Raji (cell line): ENCODE results near the gene SH3PXD2A.

Experiments used
- POLR2A ChIP-seq: IDR thresholded peaks from 2 replicates; pipeline ENCODE4 v1.6.1; 2011; ENCODE audit warnings: low read depth, low read length, control low read depth; ENCODE audit not compliant: insufficient read depth

The SH3PXD2A gene

DNA sequence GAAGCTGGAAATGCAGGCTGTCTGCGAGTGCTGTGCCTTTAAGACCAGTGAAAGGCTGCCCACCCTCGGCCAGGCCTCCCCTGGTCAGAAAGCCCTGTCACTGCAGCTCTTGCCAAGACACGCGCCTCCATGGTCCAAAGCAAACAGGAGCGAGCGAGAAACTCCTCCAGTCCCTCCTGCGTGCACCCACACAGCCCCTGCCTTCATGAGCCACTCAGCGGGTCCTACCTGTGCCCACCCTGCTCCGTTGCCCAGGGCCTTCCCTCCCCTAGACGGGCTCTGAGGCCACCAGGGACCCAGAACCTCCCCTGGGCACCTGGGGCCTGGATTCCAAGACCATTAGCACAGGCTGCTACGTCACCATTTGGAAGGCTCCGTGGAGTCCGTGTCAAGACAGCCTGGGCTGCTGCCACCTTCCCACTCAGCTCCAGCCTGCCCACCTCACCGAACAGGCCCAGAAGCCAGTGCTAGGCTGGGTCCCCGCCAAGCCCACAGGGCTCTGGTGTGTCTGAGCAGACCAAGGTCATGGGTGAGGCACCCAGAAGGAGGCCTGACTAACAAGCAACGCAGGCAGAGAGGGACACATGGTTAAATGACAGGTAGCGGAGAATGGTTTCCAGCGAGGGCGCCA lies 217.3 kb downstream of the SH3PXD2A start:
- no peak for TF ChIP-seq POLR2A

GRCh38 chr10:103637011-103637410 lies 218.4 kb downstream of the SH3PXD2A start:
- TF ChIP-seq POLR2A = no peak

- no peak for TF ChIP-seq POLR2A
Observed at GRCh38 chr10:103636492-103636891, 218.9 kb downstream of the SH3PXD2A start.

DNA sequence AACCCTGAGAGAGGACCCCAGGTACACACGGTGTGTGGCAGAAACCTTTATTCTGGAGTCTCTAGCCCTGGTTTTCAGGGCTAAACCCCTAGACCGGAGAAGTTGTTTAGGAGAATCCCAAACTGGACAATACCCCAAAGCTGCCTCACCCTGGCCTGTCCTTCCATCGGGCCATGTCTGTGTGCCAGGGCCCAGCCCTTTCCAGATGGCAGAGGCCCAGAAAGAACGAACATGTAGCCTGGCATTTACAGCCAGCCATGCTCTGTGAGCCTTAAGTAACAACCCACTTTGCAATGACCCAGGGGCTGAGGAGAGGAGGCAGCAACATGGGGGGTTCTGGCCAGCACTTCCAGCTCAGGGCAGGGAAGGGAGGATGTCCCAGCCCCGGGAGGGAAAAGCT lies 219.8 kb downstream of the SH3PXD2A start:
- no peak for TF ChIP-seq POLR2A

GRCh38 chr10:103633846-103634245 lies 221.5 kb downstream of the SH3PXD2A start:
- no peak for TF ChIP-seq POLR2A

- TF ChIP-seq POLR2A = no peak
Observed at GRCh38 chr10:103632247-103632642, 223.1 kb downstream of the SH3PXD2A start.

DNA sequence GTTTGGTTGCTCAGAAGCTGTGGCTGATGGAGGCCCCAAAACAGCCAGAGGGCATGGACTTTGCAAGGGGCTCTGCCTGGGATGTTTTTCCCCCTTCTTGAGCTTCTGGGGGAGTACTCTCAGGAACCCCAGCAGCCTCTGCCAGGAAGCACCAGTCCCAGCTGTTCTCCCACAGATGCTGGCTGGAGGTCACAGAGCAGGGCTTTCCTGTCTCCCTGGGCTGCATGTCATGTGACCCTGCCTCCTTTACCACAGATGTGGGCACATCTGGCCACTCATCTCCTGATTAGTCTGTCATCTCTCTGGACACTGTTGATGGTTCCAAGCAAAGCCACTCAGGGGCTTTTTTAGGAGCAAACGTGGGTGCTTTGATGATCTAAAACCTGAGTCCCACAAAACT lies 225.2 kb downstream of the SH3PXD2A start:
- TF ChIP-seq POLR2A = no peak

DNA sequence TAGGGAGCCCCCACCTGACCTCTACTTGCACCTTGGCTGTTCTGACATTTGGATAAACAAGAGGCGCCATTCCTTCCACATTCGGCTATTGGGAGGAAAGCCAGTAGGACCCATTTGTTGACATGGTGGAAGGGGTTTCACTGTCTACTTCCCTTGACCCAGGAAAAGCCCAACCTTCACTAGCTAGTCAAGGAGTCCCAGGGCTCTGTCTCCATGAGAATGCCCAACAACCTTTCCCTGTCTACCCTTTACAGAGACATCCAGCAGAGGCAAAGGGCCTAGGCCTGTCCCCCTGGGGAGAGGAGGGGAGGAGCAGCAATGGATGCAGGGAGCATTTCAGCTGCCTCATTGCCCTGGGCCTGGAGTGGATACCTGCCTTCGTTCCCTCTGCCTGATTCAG lies 225.8 kb downstream of the SH3PXD2A start:
- TF ChIP-seq POLR2A = no peak

DNA sequence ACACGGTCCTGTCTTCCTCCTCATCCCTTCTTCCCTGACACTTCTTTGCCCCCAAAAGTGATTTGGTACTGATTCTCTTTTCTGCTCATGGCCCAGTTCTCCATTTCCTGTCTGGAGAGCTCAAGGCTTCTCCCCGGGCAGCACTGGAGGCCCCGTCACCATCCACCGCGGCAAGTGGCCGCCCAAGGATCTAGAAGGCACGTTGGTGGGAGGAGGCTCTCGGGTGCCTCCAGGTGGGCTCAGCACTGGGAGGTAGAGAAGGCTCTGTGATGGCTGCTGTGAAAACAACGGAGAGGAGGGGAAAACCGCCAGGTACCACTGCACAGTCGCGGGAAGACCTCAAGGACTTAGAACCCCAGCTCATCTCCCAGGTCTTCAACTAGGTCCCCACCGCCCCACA lies 227.5 kb downstream of the SH3PXD2A start:
- no peak for TF ChIP-seq POLR2A

DNA sequence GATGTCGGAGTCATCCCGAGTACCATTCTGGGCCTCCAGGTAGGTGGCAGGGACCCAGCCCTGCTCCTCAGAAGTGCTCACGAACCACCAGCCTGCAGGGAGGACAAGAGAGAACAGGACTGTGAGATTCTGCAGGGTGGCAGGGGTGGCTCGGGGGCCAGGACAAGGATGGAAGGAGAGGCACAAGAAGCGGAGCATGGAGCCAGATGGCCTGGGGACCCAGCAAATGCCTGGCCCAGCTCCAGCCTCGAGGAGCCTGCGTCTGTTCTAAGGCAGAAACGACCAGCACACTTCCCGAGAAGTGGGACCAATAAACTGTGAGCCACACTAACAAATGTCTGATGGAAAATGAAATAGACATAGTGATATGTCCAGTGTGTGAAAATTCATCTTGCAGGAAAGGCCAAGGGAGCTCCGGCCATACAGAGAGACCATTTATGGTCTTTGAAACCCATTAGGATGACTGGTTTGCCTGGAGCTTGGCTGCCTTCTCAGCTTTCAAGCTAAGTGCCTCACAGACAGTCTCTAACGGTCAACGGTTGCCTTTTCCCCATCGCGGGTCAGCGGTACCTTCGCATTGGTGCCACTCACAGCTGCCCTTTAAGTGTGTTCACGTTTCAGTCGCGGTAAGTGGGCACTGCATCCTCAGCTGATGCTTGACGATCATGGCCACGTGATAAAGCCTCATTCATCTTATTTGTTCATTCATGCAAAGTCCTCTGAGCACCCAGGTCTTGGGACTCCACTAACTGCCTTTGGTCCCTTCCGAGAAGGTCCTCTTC lies 228.1 kb downstream of the SH3PXD2A start:
- no peak for TF ChIP-seq POLR2A

- no peak for TF ChIP-seq POLR2A
Observed at GRCh38 chr10:103626178-103626577, 229.2 kb downstream of the SH3PXD2A start.

- TF ChIP-seq POLR2A = no peak
Observed at GRCh38 chr10:103622935-103623574, 232.3 kb downstream of the SH3PXD2A start.

DNA sequence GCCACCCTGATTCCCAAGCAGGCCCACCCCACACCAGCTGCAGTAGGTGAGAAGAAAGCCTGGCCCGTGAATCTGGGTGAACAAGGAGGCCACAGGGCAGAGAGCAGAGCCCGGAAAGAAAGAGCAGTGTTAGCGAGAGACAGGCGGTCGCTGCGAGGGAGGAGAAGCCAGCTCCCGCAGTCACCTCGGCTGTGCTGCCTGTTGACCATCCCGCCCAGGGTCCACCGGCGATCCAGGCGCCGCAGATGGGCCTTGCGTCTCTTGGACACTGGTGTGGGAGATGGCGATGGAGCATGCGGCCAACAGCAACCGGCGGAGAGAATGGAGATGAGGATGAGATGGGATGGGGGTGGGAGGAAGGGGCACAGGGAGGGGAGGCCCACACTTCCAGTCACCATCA lies 233.1 kb downstream of the SH3PXD2A start:
- no peak for TF ChIP-seq POLR2A

- no peak for TF ChIP-seq POLR2A
Observed at GRCh38 chr10:103621783-103622125, 233.6 kb downstream of the SH3PXD2A start.

DNA sequence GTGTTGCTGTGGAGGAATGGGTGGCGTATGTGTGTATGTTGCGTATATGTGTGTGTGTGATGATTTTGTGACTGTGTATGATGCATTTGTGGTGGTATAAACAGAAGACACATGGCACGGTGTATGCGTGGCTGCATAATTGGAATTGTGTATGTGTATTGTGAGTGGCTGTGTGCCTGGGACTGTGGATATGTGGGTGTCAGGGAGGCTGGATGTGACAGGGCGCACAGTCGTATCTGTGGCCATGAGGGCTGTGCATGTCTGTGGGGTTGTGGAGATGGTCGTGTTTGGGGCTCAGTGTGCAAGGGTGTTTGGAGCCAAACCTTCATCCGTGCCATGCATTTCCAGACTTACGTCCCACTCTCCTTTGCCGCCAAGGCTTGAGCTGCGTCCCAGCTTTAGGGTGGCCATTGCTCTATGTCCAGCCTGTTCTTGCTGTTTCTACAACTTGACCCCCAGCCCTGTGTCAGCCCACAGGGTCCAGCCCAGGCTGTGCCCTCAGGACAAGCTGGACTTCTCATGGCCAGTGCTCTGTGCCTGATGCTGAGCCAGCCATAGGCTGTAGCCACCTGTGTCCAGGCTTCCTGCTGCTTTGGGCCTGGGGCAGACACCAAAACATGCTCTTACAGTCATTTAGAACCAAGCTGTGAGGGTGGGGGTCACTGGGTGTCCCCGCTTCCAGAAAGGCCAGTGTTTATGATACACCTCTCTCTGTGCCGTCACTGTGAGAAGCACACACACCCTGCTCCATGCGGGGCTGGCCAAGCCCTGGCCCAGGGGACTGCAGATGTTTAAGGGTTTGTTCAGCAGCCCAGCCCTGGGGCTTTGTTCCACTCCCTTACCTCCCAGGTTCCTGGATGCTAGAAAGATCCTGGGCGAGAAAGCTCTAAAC lies 234.2 kb downstream of the SH3PXD2A start:
- TF ChIP-seq POLR2A = no peak

DNA sequence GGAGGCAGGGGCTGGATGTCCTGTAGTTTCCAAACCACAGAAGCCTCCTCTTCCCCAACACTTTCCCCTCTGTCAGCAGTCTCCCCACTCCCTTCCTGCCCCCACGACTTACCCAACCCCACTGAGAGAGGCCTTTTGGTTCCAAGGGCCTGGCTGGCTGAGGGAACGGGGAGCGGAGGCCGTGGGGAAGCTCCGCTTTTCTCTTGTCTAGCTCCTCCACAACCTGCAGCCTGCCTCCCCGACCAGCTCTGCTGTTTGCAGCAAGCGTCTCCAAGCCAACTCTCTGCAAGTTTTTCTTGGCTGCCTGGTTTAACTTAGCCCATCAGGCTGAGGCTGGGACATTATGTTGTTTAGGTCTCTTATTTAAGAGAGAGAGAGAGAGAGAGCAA lies 235.0 kb downstream of the SH3PXD2A start:
- no peak for TF ChIP-seq POLR2A
